ENCODE data around the gene PTH2.

Gene PTH2

GRCh38 chr19:49419173-49419572 is 4.1 kb downstream of the PTH2 start:
- Histone ChIP-seq H3K4me1 (ENCODE audit: low read length) (0 out of 2 replicates have a peak, but pooled peaks cover 3% of the 10 kb centered on the region), H3K27ac (ENCODE audit: low read length) (no peak overlapping the region), H3K9me2 (replicated peaks; ENCODE audit: insufficient read depth, low read length) (no peaks in the 10 kb centered on the region), H4K20me1 (ENCODE audit: insufficient read depth, low read length) (no peaks in the 10 kb centered on the region), H3K4me2 (ENCODE audit: low read depth, low read length) (no peak overlapping the region), H3F3A (ENCODE audit: insufficient read depth, low read length) (no peaks in the 10 kb centered on the region), H3K79me2 (ENCODE audit: low read length) (no peaks in the 10 kb centered on the region), H3K4me3 (ENCODE audit: low read length) (no peak overlapping the region), H3K27me3 (replicated peaks; ENCODE audit: insufficient read depth, low read length) (peaks cover 95% of the 10 kb centered on the region), H3K9ac (ENCODE audit: low read length) (no peak overlapping the region), H3K36me3 (replicated peaks; ENCODE audit: insufficient read depth, low read length) (no peaks in the 10 kb centered on the region), H2AFZ (ENCODE audit: low read length) (no peak overlapping the region), H3K9me3 (replicated peaks; ENCODE audit: insufficient read depth, low read length) (no peaks in the 10 kb centered on the region)
- DNase-seq = no peak
- no peak for TF ChIP-seq EZH2 (optimal IDR thresholded peaks at IDR 0.05; ENCODE audit: low read depth, low read length)
- TF ChIP-seq EZH2phosphoT487 (IDR thresholded peaks at IDR 0.05; ENCODE audit: low read length) = no peak
- no peak for TF ChIP-seq CTCF (IDR thresholded peaks at IDR 0.05; ENCODE audit: low read length)

GRCh38 chr19:49418511-49418910 is 4.7 kb downstream of the PTH2 start:
- Histone ChIP-seq H3K9me3 (replicated peaks; ENCODE audit: insufficient read depth, low read length) (no peaks in the 10 kb centered on the region), H3K4me3 (ENCODE audit: low read length) (no peak overlapping the region), H3K79me2 (ENCODE audit: low read length) (no peaks in the 10 kb centered on the region), H3K27me3 (replicated peaks; ENCODE audit: insufficient read depth, low read length) (peaks cover 95% of the 10 kb centered on the region), H3F3A (ENCODE audit: insufficient read depth, low read length) (no peaks in the 10 kb centered on the region), H3K4me2 (ENCODE audit: low read depth, low read length) (no peak overlapping the region), H2AFZ (ENCODE audit: low read length) (no peak overlapping the region), H3K27ac (ENCODE audit: low read length) (no peak overlapping the region), H3K4me1 (ENCODE audit: low read length) (0 out of 2 replicates have a peak, but pooled peaks cover 3% of the 10 kb centered on the region), H3K9ac (ENCODE audit: low read length) (no peak overlapping the region), H3K9me2 (replicated peaks; ENCODE audit: insufficient read depth, low read length) (no peaks in the 10 kb centered on the region), H3K36me3 (replicated peaks; ENCODE audit: insufficient read depth, low read length) (no peaks in the 10 kb centered on the region), H4K20me1 (ENCODE audit: insufficient read depth, low read length) (no peaks in the 10 kb centered on the region)
- TF ChIP-seq CTCF (IDR thresholded peaks at IDR 0.05; ENCODE audit: low read length) = no peak
- TF ChIP-seq EZH2phosphoT487 (IDR thresholded peaks at IDR 0.05; ENCODE audit: low read length) = no peak
- TF ChIP-seq EZH2 (optimal IDR thresholded peaks at IDR 0.05; ENCODE audit: low read depth, low read length) = no peak
- no peak for DNase-seq

- Histone ChIP-seq H3K27ac (ENCODE audit: low read length) (no peak overlapping the region), H4K20me1 (ENCODE audit: insufficient read depth, low read length) (no peaks in the 10 kb centered on the region), H3K9ac (ENCODE audit: low read length) (no peak overlapping the region), H3K4me1 (ENCODE audit: low read length) (no peaks in the 10 kb centered on the region), H3K9me3 (replicated peaks; ENCODE audit: insufficient read depth, low read length) (no peaks in the 10 kb centered on the region), H3K9me2 (replicated peaks; ENCODE audit: insufficient read depth, low read length) (no peaks in the 10 kb centered on the region), H3K4me3 (ENCODE audit: low read length) (no peak overlapping the region), H3K79me2 (ENCODE audit: low read length) (no peaks in the 10 kb centered on the region), H3K4me2 (ENCODE audit: low read depth, low read length) (no peak overlapping the region), H2AFZ (ENCODE audit: low read length) (no peak overlapping the region), H3F3A (ENCODE audit: insufficient read depth, low read length) (no peaks in the 10 kb centered on the region), H3K36me3 (replicated peaks; ENCODE audit: insufficient read depth, low read length) (no peaks in the 10 kb centered on the region), H3K27me3 (replicated peaks; ENCODE audit: insufficient read depth, low read length) (peaks cover 91% of the 10 kb centered on the region)
- DNase-seq = no peak
- TF ChIP-seq EZH2phosphoT487 (IDR thresholded peaks at IDR 0.05; ENCODE audit: low read length) = no peak
- TF ChIP-seq EZH2 (optimal IDR thresholded peaks at IDR 0.05; ENCODE audit: low read depth, low read length) = no peak
- TF ChIP-seq CTCF (IDR thresholded peaks at IDR 0.05; ENCODE audit: low read length) = no peak
These were observed 6.2 kb downstream of the PTH2 start for GRCh38 chr19:49417088-49417487.

All from MM.1S (cell line).